ENCODE measurements around the gene SLC46A2.

DNA sequence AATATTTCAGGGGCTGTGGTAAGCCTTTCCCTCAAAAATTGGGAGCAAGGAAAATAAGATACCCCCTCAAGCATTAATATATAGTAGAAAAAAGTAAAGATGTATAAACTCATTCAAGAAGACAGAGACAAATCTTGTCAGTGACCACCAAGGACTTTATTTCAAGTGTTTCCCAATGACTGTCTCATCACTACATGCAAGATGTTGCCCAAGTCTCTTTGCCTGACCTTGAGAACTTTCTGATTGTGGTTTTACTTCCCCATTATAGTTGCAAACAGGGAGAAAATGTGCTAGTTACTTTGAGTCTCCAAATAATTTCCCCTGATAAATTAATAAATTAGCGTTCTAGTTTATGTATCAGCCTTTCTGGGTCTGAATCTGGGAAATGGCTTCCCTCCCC is 4.0 kb upstream of the SLC46A2 start:
- TF ChIP-seq POLR2A (IDR thresholded peaks at IDR 0.05) (no peak), POLR2AphosphoS5 (IDR thresholded peaks at IDR 0.05; ENCODE audit: insufficient read depth in 1 of 2, low read depth in 1 of 2) (no peak)
- TF ChIP-seq, protein P1, sequence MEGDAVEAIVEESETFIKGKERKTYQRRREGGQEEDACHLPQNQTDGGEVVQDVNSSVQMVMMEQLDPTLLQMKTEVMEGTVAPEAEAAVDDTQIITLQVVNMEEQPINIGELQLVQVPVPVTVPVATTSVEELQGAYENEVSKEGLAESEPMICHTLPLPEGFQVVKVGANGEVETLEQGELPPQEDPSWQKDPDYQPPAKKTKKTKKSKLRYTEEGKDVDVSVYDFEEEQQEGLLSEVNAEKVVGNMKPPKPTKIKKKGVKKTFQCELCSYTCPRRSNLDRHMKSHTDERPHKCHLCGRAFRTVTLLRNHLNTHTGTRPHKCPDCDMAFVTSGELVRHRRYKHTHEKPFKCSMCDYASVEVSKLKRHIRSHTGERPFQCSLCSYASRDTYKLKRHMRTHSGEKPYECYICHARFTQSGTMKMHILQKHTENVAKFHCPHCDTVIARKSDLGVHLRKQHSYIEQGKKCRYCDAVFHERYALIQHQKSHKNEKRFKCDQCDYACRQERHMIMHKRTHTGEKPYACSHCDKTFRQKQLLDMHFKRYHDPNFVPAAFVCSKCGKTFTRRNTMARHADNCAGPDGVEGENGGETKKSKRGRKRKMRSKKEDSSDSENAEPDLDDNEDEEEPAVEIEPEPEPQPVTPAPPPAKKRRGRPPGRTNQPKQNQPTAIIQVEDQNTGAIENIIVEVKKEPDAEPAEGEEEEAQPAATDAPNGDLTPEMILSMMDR (IDR thresholded peaks at IDR 0.05) = no peak
